Measurements from ENCODE around the gene SETX.

DNA sequence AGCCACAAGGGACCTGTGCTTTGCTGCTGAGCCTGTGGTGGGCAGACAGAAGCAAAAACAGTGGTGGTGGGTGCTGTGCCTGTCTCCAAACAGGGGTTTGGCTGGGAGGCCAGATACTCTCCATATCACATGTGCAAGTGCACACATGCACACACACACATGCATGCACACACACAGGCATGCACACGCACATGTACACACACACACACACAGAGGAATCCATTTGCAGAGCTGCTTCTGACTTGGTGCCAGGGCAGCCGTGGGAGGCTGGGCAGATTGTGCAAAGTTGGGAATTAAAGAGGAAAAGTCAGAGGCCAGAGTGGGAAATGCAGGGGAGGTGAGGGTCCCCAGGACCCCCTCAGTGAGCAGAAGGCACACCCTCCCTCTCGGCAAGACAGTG, 121.6 kb downstream of the SETX start:
- TF ChIP-seq, protein P1, sequence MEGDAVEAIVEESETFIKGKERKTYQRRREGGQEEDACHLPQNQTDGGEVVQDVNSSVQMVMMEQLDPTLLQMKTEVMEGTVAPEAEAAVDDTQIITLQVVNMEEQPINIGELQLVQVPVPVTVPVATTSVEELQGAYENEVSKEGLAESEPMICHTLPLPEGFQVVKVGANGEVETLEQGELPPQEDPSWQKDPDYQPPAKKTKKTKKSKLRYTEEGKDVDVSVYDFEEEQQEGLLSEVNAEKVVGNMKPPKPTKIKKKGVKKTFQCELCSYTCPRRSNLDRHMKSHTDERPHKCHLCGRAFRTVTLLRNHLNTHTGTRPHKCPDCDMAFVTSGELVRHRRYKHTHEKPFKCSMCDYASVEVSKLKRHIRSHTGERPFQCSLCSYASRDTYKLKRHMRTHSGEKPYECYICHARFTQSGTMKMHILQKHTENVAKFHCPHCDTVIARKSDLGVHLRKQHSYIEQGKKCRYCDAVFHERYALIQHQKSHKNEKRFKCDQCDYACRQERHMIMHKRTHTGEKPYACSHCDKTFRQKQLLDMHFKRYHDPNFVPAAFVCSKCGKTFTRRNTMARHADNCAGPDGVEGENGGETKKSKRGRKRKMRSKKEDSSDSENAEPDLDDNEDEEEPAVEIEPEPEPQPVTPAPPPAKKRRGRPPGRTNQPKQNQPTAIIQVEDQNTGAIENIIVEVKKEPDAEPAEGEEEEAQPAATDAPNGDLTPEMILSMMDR (IDR thresholded peaks at IDR 0.05), result no peak
- no peak for TF ChIP-seq POLR2AphosphoS5 (IDR thresholded peaks at IDR 0.05)
- no peak for TF ChIP-seq EP300 (IDR thresholded peaks at IDR 0.05)
- TF ChIP-seq POLR2A (IDR thresholded peaks at IDR 0.05), result no peak
